ENCODE results near the gene CCNQ.

The CCNQ gene

GRCh38 chrX:153565996-153566580 is 32.9 kb downstream of the CCNQ start:
- TF ChIP-seq SIN3A (IDR thresholded peaks at IDR 0.05; ENCODE audit: borderline replicate concordance, insufficient read depth, low read length): no peak
- no peak for TF ChIP-seq FOXP2 (optimal IDR thresholded peaks at IDR 0.05; ENCODE audit: borderline replicate concordance, extremely low read depth, extremely low read length, insufficient read depth)
- no peak for TF ChIP-seq TAF1 (IDR thresholded peaks at IDR 0.05; ENCODE audit: borderline replicate concordance, insufficient read depth, low read length)
- no peak for TF ChIP-seq REST (IDR thresholded peaks at IDR 0.05; ENCODE audit: insufficient read depth in 1 of 2, low read depth in 2 of 2, low read length in 2 of 2)
- TF ChIP-seq POLR2AphosphoS5 (IDR thresholded peaks at IDR 0.05; ENCODE audit: low read depth, low read length): no peak

DNA sequence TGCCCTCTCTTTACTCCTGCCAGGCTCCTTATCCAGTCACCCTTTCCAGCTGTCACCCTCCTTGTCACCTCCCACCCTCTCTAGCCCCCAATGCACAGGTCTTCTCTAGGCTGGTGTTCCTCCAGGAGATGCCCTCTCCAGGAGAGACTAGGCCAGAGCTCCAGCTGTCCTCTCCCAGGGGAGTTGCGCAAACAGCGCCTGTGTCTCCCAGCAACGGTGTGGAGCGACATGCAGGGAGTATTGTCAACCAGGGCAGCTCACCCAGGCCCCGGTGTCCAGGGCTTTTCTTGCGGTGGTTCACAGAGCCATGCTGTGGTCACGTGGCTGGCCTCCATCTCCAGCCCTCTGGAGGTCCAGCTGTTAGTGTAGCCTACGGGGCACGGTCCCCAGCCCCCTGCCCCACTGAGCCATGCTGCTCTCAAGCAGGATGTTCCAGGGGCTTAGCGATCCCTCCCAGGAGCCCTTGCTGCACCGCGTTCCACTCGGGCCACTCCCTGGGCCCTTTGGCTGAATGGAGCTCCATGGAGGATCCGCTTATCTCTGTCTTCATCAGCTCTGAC is 34.8 kb downstream of the CCNQ start:
- TF ChIP-seq SIN3A (IDR thresholded peaks at IDR 0.05; ENCODE audit: borderline replicate concordance, insufficient read depth, low read length) (no peak), REST (IDR thresholded peaks at IDR 0.05; ENCODE audit: insufficient read depth in 1 of 2, low read depth in 2 of 2, low read length in 2 of 2) (no peak), FOXP2 (optimal IDR thresholded peaks at IDR 0.05; ENCODE audit: borderline replicate concordance, extremely low read depth, extremely low read length, insufficient read depth) (no peak), TAF1 (IDR thresholded peaks at IDR 0.05; ENCODE audit: borderline replicate concordance, insufficient read depth, low read length) (no peak), POLR2AphosphoS5 (IDR thresholded peaks at IDR 0.05; ENCODE audit: low read depth, low read length) (no peak)

DNA sequence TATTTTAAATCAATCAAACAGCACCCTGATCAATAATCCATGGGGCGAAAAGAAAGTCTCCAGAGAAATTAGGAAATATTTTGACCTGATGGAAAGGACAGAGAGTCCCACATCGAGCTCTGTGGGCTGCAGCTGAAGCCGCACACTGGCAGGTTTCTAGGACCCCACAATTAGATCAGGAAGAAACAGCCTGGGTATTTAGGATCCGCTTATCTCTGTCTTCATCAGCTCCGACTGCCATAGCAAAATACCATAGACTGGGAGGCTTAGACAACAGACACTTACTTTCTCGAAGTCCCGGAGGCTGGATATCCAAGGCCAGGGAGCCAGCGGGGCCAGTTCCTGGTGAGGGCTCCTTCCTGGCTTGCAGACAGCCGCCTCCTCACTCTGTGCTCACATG is 36.4 kb downstream of the CCNQ start:
- no peak for TF ChIP-seq REST (IDR thresholded peaks at IDR 0.05; ENCODE audit: insufficient read depth in 1 of 2, low read depth in 2 of 2, low read length in 2 of 2)
- TF ChIP-seq SIN3A (IDR thresholded peaks at IDR 0.05; ENCODE audit: borderline replicate concordance, insufficient read depth, low read length): no peak
- TF ChIP-seq FOXP2 (optimal IDR thresholded peaks at IDR 0.05; ENCODE audit: borderline replicate concordance, extremely low read depth, extremely low read length, insufficient read depth): no peak
- TF ChIP-seq POLR2AphosphoS5 (IDR thresholded peaks at IDR 0.05; ENCODE audit: low read depth, low read length): no peak
- TF ChIP-seq TAF1 (IDR thresholded peaks at IDR 0.05; ENCODE audit: borderline replicate concordance, insufficient read depth, low read length): no peak

DNA sequence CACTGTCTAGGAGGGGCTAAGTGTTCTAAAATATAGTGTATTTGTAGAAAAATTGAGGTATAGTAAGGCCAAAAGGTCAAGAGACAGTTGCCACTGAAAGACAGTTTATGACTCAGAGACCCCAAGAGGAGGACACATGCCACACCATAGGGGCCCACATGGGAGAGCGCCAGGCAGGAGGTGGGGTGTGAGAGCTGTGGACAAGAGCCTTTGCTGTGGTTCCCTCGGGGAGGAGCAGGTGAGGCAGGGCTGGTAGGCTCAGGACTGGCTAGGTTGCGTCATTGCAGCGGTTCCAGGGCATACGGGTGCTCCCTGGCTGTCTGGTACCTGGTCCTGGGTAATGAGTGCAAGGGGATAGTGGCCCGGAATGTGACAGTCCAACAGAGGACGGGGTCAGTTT is 37.6 kb downstream of the CCNQ start:
- TF ChIP-seq FOXP2 (optimal IDR thresholded peaks at IDR 0.05; ENCODE audit: borderline replicate concordance, extremely low read depth, extremely low read length, insufficient read depth) (no peak), POLR2AphosphoS5 (IDR thresholded peaks at IDR 0.05; ENCODE audit: low read depth, low read length) (no peak), TAF1 (IDR thresholded peaks at IDR 0.05; ENCODE audit: borderline replicate concordance, insufficient read depth, low read length) (no peak), REST (IDR thresholded peaks at IDR 0.05; ENCODE audit: insufficient read depth in 1 of 2, low read depth in 2 of 2, low read length in 2 of 2) (no peak), SIN3A (IDR thresholded peaks at IDR 0.05; ENCODE audit: borderline replicate concordance, insufficient read depth, low read length) (no peak)

Measured in PFSK-1 (cell line).